ENCODE data around the gene SEZ6L2. TPM values are rescaled to one million over a fixed set of nuclear protein-coding genes. Genes with fewer than 3 reads are reported as not detected.
"Not testable (repeated sequence)": the region's sequence is repeated elsewhere in the genome, so short reads cannot be mapped to it uniquely, and the experiment has no call there.

Gene SEZ6L2
- total RNA-seq, 4 donors from 2014 or later, result 0.22 to 2.8 (median 1.1) TPM; not detected in 1

DNA sequence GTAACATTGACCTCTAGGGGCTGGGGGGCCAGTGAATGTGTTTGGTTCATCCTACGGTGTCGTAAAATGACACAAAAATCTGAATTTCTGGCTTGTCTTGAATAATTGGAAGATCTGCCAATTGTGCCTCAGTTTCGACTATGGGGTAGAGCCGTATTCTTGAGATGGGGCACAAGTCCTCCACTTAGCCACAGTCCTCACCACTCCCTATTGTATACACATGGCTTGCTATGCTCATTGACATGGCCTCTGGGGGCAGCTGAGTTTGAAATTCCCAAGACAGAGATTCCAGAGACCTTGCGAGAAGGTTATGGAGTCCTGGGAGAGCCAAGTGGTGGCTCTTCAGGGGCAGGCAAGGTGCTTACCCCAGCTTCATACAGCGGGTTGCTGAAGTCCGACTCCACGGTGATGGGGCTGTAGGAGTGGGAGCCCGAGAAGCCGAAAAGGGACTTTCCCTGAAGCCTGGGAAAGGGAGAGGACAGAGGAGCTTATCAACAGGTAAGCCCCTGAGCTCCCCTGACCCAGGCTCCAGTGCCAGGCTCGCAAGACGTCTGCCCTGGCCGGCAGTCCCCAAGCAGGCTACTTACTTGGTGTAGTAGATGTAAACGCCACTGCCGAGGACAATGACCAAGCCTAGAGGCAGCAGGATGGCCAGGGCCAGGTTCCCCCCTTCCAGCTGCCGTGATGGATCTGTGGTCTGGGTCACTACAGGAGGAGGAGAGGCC is 27.4 kb downstream of the SEZ6L2 start:
- H3K27me3 ChIP-seq, result peaks cover 4 to 24% (median 6%) of the 10 kb centered on the region in 4 donors
- WGBS, 2 donors, result 87 to 93% methylated on average over 9 to 10 of the region's 16 CpGs
- no peaks in the 10 kb centered on the region for H3K36me3 ChIP-seq
- intact Hi-C loops (cut with DNase I), result no loop called here
- no peaks in the 10 kb centered on the region for H3K9me3 ChIP-seq
- H3K4me3 ChIP-seq, result no peak overlapping the region
- DNase-seq, result no peak
- no peak for TF ChIP-seq POLR2A (IDR thresholded peaks at IDR 0.05)
- H3K4me1 ChIP-seq, result peaks cover 0 to 9% (median 6%) of the 10 kb centered on the region in 3 donors
- H3K27ac ChIP-seq, result no peak overlapping the region

GRCh38 chr16:29869067-29869466 is 30.3 kb downstream of the SEZ6L2 start:
- intact Hi-C loops (cut with DNase I), result not testable (repeated sequence)

DNA sequence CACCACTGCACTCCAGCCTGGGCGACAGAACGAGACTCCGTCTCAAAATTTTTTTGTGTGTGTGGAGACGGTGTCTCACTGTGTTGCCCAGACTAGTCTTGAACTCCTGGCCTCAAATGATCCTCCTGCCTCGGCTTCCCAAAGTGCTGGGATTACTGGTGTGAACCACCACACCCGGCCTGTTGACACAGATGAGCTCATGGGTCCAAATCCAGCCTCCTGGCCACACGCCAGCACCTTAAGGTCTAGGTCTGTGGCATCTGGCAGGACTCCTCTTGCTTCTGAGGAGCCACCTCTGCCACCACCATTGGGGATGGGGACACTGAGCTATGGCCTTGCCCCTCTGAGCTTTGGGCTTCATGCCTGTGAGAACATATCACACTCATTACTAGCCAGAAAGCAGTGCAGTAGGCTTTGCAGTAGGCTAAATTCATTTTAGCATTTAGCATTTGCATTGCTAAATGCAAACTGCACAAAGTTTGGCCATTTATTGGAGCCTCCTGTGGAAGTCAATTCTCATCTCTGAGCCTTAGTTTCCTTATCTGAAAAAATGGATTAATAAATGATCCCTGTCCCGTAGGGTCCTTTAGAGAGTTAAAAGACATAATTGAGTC is 30.8 kb downstream of the SEZ6L2 start:
- WGBS, 2 donors, result 54 to 86% methylated on average over 4 to 8 of the region's 8 CpGs
- intact Hi-C loops (cut with DNase I), result no loop called here
- no peaks in the 10 kb centered on the region for H3K36me3 ChIP-seq
- H3K4me1 ChIP-seq, result peaks cover 5% of the 10 kb centered on the region in 3 donors
- TF ChIP-seq, protein P1, sequence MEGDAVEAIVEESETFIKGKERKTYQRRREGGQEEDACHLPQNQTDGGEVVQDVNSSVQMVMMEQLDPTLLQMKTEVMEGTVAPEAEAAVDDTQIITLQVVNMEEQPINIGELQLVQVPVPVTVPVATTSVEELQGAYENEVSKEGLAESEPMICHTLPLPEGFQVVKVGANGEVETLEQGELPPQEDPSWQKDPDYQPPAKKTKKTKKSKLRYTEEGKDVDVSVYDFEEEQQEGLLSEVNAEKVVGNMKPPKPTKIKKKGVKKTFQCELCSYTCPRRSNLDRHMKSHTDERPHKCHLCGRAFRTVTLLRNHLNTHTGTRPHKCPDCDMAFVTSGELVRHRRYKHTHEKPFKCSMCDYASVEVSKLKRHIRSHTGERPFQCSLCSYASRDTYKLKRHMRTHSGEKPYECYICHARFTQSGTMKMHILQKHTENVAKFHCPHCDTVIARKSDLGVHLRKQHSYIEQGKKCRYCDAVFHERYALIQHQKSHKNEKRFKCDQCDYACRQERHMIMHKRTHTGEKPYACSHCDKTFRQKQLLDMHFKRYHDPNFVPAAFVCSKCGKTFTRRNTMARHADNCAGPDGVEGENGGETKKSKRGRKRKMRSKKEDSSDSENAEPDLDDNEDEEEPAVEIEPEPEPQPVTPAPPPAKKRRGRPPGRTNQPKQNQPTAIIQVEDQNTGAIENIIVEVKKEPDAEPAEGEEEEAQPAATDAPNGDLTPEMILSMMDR (IDR thresholded peaks at IDR 0.05), result no peak
- no peak for TF ChIP-seq POLR2A (IDR thresholded peaks at IDR 0.05)
- H3K27ac ChIP-seq, result no peak overlapping the region
- DNase-seq, result no peak
- no peaks in the 10 kb centered on the region for H3K9me3 ChIP-seq
- H3K4me3 ChIP-seq, result no peak overlapping the region
- H3K27me3 ChIP-seq, result no peaks in the 10 kb centered on the region

More at GRCh38 chr16:29869067-29869466, 30.3 kb downstream of the SEZ6L2 start:
- H3K4me3 ChIP-seq, H3K27ac ChIP-seq, H3K4me1 ChIP-seq, H3K27me3 ChIP-seq, H3K9me3 ChIP-seq, DNase-seq, H3K36me3 ChIP-seq: not testable (repeated sequence)
- 72 to 77% methylated on average over 8 of the region's 8 CpGs for WGBS, 2 donors

- Histone ChIP-seq H3K4me1 (peaks cover 16 to 32% (median 20%) of the 10 kb centered on the region in 3 donors), H3K27ac (no peak overlapping the region), H3K9me3 (no peaks in the 10 kb centered on the region), H3K27me3 (no peaks in the 10 kb centered on the region), H3K36me3 (peaks cover 12 to 22% (median 17%) of the 10 kb centered on the region in 3 donors), H3K4me3 (no peak overlapping the region)
- intact Hi-C loops (cut with DNase I), result no loop called here
- TF ChIP-seq, protein P1 (IDR thresholded peaks at IDR 0.05), result no peak
- TF ChIP-seq POLR2A (IDR thresholded peaks at IDR 0.05), result no peak
- no peak for DNase-seq
- WGBS, 2 donors, result 84 to 91% methylated on average over 8 of the region's 9 CpGs
Measured at GRCh38 chr16:29864205-29864604, 35.1 kb downstream of the SEZ6L2 start.

DNA sequence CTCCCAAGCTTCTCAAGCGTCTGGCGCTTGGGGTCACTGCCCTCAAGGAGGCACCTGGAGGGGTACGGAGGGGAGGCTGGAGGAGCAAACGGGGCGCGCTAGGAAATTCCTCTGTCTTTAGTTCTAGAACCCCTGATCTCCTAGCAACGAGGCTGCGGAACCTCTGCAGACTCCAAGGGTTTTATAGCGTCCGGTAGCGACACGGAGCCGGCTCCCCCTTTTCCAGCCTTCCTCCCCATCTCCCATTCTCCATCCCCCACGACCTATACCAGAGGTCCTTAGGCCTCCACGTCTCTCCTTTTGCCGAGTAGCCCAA is 35.7 kb downstream of the SEZ6L2 start:
- intact Hi-C loops (cut with DNase I), result no loop called here
- WGBS, 2 donors, result 48 to 75% methylated on average over 8 to 10 of the region's 16 CpGs
- H3K4me3 ChIP-seq, result peak overlapping the region; percentile 63 to 98 (median 91)
- no peaks in the 10 kb centered on the region for H3K9me3 ChIP-seq
- H3K4me1 ChIP-seq, result peaks cover 16 to 32% (median 20%) of the 10 kb centered on the region in 3 donors
- H3K36me3 ChIP-seq, result peaks cover 18 to 27% (median 22%) of the 10 kb centered on the region in 3 donors
- DNase-seq, result no peak
- H3K27me3 ChIP-seq, result no peaks in the 10 kb centered on the region
- no peak for TF ChIP-seq POLR2A (IDR thresholded peaks at IDR 0.05)
- TF ChIP-seq, protein P1 (IDR thresholded peaks at IDR 0.05), result no peak
- H3K27ac ChIP-seq, result peak overlapping the region; percentile 87 to 96 (median 93)
